DLD1 (cell line): ENCODE results near the gene LRRC4B.

Source experiments
- in situ Hi-C: cut with HindIII; loops from 2 replicates; pipeline ENCODE4 v1.10.0; 2017; ENCODE audit warnings: low sequenced_read_pairs

Gene LRRC4B

GRCh38 chr19:50509366-50509765 lies 58.9 kb downstream of the LRRC4B start:
- in situ Hi-C loops, result no loop called here

GRCh38 chr19:50508843-50509190 lies 59.4 kb downstream of the LRRC4B start:
- in situ Hi-C loops, result no loop called here

- in situ Hi-C loops, result no loop called here
Measured at GRCh38 chr19:50507376-50507775, 60.9 kb downstream of the LRRC4B start.

- in situ Hi-C loops, result no loop called here
Measured at GRCh38 chr19:50506700-50507099, 61.5 kb downstream of the LRRC4B start.

- in situ Hi-C loops, result no loop called here
Measured at GRCh38 chr19:50505856-50506611, 62.2 kb downstream of the LRRC4B start.

GRCh38 chr19:50501568-50502475 lies 66.4 kb downstream of the LRRC4B start:
- in situ Hi-C loops, result no loop called here

- in situ Hi-C loops, result no loop called here
Measured at GRCh38 chr19:50501186-50501567, 67.1 kb downstream of the LRRC4B start.

- in situ Hi-C loops, result no loop called here
Measured at GRCh38 chr19:50500753-50501151, 67.5 kb downstream of the LRRC4B start.

- in situ Hi-C loops, result no loop called here
Measured at GRCh38 chr19:50500060-50500752, 68.0 kb downstream of the LRRC4B start.

- in situ Hi-C loops, result no loop called here
Measured at GRCh38 chr19:50498219-50499056, 69.8 kb downstream of the LRRC4B start.

GRCh38 chr19:50497022-50497405 lies 71.2 kb downstream of the LRRC4B start:
- in situ Hi-C loops, result no loop called here

GRCh38 chr19:50496189-50497021 lies 71.8 kb downstream of the LRRC4B start:
- in situ Hi-C loops, result no loop called here

- in situ Hi-C loops, result no loop called here
Measured at GRCh38 chr19:50495020-50495531, 73.2 kb downstream of the LRRC4B start.

GRCh38 chr19:50494186-50495019 lies 73.8 kb downstream of the LRRC4B start:
- in situ Hi-C loops, result no loop called here

GRCh38 chr19:50493171-50493570 lies 75.1 kb downstream of the LRRC4B start:
- in situ Hi-C loops, result no loop called here

- in situ Hi-C loops, result no loop called here
Measured at GRCh38 chr19:50492303-50493052, 75.8 kb downstream of the LRRC4B start.

GRCh38 chr19:50490991-50491472 lies 77.2 kb downstream of the LRRC4B start:
- in situ Hi-C loops, result no loop called here

GRCh38 chr19:50490411-50490811 lies 77.8 kb downstream of the LRRC4B start:
- in situ Hi-C loops, result no loop called here
